NCI-H2196 treated with DMSO at 0.1 percent for 48 hours (cell line): ENCODE data around the gene DCDC2.
"Not testable (repeated sequence)": the region's sequence is repeated elsewhere in the genome, so short reads cannot be mapped to it uniquely, and the experiment has no call there.

Experiments
- DNase-seq: peaks from one replicate; lab custom pipeline; 2025; ENCODE audit not compliant: unreplicated experiment; lab: John Stamatoyannopoulos, UW

The DCDC2 gene

DNA sequence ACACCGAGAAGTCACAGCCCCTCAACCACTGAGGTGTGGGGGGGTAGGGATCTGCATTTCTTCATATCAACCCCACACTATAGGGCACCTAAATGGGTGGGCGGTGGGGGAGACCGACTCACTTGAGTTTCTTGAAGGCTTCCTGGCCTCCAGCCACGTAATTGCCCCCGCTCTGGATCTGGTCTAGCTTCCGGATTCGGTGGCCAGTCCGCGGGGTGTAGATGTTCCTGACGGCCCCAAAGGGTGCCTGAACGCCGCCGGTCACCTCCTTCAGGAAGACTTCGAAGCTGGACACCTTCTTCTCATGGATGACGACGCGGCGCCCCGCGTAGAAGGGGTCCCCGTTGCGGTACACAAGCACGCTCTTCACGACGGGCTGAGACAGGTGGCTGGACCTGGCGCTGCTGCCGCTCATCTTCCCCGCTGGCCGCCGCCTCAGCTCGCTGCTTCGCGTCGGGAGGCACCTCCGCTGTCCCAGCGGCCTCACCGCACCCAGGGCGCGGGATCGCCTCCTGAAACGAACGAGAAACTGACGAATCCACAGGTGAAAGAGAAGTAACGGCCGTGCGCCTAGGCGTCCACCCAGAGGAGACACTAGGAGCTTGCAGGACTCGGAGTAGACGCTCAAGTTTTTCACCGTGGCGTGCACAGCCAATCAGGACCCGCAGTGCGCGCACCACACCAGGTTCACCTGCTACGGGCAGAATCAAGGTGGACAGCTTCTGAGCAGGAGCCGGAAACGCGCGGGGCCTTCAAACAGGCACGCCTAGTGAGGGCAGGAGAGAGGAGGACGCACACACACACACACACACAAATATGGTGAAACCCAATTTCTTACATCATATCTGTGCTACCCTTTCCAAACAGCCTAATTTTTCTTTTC, at the start of gene DCDC2:
Gene DCDC2, minus strand, starts transcription at position 724 of the 883 bp plus-strand sequence. Its CDS starts 309 bp downstream, at position 415.
- DNase-seq, result no peak

DNA sequence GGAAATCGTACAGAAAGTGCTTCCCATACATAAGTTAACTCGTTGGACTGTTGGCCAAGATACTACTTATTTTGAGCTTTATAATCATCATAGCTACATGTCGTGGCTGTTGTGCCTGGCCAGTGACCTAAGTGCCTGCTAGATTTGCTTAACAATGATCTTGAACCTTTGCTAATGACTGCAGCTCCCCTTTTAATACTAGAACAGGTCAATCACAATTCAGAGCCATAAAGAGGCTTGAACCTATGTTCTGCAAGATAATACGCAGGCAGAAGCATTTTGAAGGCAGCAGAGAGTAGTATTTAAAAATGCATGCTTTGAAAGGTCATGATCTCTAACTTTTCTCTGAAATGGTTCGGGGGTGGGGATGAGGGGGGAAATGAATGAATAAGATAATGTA, 47.4 kb upstream of the DCDC2 start:
- no peak for DNase-seq

DNA sequence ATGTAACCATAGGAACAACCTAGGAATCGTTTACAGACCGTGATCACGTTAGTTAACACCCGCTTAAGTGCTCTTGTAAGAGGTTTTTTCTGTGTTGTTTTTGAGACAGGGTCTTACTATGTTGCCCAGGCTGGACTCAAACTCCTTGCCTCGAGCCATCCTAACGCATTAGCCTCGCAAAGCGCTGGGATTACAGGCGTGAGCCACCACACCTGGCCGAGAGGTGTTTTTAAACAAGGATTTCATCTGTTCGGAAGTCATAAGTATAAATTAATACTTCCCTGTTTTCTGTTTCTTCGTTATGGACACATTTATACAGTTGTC, 45.6 kb upstream of the DCDC2 start:
- no peak for DNase-seq

DNA sequence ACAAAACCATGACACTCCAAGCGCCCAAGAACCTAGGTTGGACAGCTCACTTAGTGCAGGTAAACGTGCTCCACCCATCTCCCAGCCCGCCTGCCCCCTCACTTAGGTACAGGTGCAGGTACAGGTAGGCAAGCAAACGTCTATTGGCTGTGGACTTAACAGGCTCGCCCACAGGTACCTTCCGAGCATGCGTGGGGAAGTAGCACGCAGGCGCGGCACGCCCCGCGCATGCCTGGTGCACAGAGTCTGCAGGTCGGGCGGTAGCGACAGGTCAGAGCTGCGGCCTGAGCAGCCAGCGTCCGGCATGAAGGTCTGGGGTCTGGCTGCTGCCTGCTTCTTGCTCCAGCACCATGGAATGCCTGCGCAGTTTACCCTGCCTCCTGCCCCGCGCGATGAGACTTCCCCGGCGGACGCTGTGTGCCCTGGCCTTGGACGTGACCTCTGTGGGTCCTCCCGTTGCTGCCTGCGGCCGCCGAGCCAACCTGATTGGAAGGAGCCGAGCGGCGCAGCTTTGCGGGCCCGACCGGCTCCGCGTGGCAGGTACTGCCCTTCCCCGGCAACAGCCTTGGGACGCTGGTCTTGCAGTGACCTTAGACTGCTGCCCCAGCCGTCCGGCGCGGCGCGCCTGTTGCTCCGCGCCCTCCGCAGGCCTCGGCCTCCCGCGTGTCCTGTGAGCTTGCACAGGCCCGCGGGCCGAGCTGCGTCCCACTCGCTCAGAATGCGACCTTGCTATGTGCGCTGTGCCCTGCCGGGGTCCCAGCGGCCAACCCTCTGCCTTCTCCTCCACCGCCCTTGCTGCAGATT, 45.0 kb upstream of the DCDC2 start, which contains the start of gene MRS2:
Gene MRS2, plus strand, starts transcription at position 240 of the 804 bp plus-strand sequence. Its CDS starts 111 bp downstream, at position 351.
- DNase-seq, result peak; percentile 89

DNA sequence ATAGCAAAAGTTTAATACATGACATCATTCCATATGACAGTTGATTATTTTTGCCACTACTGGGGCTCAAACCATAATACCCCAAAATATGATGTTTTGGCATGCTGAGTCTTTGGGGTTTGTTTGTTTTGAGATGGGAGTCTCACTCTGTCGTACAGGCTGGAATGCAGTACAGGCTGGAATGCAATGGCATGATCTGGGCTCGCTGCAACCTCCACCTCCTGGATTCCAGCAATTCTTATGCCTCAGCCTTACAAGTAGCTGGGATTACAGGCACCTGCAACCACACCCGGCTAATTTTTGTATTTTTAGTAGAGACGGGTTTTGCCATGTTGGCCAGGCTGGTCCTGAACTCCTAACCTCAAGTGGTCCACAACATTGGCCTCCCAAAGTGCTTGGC, 43.6 kb upstream of the DCDC2 start:
- no peak for DNase-seq

DNA sequence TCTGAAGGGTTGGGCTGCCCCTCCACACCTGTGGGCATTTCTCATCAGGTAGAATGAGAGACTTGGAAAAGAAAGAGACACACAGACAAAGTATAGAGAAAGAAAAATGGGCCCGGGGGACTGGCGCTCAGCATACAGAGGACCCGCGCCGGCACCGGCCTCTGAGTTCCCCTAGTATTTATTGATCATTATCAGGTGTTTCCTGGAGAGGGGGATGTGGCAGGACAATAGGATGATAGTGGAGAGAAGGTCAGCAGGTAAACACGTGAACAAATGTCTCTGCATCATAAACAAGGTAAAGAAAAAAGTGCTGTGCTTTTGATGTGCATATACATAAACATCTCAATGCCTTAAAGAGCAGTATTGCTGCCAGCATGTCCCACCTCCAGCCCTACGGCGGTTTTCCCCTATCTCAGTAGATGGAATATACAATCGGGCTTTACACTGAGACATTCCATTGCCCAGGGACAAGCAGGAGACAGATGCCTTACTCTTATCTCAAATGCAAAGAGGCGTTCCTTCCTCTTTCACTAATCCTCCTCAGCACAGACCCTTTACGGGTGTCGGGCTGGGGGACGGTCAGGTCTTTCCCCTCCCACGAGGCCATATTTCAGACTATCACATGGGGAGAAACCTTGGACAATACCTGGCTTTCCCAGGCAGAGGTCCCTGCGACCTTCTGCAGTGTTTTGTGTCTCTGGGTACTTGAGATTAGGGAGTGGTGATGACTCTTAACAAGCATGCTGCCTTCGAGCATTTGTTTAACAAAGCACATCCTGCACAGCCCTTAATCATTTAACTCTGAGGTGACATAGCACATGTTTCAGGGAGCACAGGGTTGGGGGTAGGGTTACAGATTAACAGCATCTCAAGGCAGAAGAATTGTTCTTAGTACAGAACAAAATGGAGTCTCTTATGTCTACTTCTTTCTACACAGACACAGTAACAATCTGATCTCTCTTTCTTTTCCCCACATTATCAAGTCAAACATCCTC, 42.5 kb upstream of the DCDC2 start:
- not testable (repeated sequence) for DNase-seq

DNA sequence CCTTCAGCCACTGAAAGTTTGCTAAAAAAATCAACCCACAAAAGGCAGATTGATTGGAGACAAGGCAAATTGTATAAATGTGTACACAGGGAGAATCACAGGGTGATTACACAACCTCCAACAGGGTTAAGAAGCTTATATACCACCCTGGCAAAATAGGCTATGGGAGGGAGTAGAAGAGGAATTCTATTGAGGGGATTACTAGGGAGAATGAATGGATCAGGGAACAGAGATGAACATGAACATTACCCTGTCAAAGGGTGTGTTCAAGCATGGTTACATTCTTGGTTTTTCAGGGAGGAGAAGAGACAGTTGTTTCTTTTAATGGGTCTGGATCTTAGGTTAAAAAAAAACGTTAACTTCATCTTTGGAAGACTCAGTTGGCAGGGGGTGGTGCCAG, 39.8 kb upstream of the DCDC2 start:
- DNase-seq, result no peak

DNA sequence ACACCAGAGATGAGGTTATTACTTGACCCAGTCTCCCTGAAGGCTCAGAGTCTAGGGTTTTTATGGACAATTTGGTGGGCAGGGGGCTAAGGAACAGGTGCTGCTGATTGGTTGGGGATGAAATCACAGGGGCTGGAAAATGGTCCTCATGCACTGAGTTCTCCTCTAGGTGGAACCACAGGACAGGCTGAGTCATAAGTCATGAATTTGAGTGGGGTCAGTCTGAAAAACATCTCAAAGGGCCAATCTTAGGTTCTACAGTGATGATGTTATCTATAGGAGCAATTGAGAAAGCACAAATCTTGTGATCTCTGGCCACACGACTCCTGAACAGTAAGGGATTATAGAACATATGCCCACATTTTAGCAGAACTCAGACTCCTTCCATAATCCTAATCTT, 39.0 kb upstream of the DCDC2 start:
- DNase-seq, result no peak

DNA sequence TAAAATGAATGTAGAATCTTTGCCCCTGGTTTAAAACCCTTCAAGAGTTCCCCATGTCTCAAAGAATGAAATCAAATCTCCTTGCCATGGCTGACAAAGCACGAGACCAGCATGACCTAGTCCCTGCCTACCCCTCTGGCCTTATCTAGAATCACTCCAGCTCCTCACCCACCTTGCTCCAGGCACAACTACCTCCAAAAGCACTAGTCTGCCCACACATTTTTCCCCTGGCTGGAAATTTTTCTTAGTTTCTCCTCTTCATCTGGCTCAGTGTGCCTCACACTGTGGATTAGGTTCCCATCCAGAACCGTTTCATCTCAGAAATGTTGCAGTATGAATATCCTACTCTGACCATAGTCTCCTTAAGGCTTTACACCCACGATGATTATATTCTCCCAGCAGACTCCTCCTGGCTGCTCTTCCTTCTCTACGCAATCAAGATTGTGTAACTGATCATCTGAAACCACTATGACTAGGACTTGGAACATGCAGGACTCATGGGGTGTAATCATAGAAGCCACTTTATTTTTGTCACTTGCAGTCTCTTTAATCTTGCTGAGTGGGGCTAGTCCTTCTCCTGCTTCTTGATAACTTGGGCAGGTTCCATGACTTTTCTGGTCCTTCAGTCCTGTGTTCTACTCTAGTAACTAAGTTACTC, 37.0 kb upstream of the DCDC2 start:
- no peak for DNase-seq

DNA sequence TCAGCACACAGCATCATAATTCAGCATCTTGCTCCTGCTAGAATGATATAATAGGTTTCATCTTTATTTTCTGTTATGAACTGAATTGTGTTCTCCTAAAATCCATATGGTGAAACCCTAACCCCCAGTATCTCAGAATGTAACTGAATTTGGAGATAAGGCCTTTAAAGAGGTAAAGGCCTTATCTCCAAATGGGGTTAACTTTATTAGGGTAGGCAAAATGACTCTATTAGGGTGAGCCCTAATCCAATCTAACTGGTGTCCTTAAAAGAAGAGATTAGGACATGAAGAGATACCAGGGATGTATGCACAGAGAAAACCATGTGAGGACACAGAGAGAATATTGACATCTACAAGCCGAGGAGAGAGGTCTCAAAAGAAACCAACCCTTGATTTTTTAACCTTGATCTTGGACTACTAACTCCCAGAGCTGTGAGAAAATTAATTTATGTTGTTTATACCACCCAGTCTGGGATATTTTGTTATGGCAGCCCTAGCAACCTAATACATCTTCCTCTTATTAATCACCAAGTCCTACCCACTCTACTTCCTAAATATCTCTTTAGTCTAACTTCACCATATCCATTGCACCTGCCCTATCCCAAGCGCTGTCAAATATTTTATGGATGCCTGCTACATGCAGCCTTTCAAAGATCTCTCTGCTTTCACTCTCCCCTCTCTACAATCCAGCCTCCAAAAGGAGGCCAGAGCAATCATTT, 36.4 kb upstream of the DCDC2 start:
- no peak for DNase-seq

DNA sequence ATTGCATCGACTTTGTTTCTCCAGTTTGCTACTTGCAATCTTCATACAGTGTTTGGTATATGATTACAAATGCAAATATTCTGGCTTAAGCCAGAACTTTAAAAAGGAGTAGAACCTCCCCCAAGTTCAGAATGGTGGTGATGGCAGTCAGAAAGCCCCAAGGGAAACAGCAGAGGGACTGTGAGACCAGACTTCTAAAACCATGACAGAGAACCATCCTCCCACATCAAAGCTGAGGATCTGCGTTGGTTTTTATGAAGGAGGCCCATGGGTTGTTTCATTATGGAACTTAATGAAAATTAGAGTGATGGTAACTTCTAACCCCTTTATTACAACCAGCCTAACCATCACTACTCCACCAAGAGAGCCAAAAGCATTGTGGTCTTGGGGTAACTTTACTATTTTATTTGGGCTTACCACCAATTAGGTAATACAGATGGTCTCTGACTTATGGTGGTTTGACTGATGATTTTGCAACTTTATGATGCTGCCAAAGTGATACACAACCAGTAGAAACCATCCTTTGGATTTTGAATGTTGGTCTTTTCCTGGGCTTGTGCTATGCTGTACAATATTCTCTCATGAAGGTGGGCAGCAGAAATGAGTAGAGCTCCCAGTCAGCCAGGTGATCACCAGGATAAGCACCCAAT, 34.0 kb upstream of the DCDC2 start:
- no peak for DNase-seq

DNA sequence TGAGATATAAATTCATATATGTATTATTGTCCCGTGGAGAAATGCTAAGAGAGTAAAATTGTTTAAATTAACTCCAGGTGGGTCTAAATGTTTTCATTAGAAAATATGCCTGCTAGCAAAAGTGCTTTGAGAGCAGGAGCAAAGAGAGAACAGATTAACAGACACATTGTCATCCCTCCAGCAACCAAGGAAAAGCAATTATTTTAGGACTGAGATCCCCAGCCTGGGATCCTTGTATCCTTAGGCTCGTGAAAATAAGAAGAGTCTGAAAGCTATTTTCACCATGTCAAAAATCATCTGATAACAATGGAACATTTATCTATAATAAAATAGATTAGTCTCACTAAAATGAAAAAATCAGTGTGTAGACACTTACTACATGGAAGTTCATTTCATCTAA, 33.3 kb upstream of the DCDC2 start:
- DNase-seq, result no peak

DNA sequence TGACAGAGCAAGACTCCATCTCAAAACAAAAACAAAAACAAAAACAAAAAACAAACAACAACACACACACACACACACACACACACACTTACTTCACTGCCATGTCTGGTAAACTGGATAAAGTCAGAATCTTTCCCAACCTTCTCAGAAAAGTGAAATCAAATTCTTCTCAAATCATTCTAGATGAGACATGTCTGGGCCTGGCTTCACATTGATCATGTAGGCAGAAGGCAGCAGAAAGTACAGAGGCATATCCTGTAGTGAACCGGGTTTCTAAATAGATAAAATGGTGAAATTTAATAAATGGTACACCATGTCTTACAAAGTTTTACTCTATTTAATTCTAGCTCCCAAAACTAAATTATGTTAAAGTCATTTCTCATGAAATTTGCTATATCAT, 30.0 kb upstream of the DCDC2 start:
- no peak for DNase-seq

DNA sequence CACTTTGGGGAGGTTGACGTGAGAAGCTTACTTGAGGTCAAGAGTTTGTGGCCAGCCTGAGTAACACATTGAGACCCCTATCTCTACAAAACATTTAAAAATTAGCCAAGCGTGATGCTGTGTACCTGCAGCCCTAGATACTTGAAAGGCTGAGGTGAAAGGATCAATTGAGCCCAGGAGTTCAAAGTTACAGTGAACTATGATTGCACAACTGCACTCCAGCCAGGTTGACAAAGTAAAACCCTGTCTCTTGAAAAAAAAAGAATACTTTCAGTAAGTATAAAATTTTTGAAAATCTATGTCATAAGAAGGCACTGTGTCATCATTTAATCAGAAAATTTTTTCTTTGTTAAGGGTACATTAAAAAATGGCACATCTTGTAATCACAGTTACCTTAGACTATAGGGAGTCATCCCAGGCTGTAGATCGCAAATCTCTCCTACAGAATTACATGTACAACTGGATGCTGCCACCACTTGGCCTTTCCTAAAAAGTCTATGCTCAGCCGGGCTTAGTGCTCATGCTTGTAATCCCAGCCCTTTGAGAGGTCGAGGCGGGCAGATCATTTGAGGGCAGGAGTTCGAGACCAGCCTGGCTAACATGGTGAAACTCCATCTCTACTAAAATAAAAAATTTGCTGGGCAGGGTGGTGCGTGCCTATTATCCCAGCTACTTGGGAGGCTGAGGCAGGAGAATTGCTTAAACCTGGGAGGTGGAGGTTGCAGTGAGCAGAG, 27.8 kb upstream of the DCDC2 start:
- no peak for DNase-seq

DNA sequence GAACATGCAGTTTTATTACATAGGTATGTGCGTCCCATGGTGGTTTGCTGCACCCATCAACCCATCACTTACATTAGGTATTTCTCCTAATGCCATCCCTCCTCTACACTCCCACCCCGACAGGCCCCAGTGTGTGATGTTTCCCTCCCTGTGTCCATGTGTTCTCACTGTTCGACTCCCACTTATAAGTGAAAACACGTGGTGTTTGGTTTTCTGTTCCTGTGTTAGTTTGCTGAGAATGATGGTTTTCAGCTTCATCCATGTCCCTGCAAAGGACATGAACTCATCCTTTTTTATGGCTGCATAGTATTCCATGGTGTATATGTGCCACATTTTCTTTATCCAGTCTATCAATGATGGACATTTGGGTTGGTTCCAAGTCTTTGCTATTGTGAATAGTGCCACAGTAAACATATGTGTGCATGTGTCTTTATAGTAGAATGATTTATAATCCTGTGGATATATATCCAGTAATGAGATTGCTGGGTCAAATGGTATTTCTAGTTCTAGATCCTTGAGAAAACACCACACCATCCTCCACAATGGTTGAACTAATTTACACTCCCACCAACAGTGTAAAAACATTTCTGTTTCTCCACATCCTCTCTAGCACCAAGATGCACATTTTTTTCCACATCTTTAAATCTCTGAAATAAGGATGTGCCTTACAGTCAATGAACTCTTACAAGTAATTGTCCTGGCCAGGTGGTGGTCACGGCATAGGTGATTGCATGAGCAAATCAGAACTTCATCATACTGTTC, 26.7 kb upstream of the DCDC2 start:
- not testable (repeated sequence) for DNase-seq

DNA sequence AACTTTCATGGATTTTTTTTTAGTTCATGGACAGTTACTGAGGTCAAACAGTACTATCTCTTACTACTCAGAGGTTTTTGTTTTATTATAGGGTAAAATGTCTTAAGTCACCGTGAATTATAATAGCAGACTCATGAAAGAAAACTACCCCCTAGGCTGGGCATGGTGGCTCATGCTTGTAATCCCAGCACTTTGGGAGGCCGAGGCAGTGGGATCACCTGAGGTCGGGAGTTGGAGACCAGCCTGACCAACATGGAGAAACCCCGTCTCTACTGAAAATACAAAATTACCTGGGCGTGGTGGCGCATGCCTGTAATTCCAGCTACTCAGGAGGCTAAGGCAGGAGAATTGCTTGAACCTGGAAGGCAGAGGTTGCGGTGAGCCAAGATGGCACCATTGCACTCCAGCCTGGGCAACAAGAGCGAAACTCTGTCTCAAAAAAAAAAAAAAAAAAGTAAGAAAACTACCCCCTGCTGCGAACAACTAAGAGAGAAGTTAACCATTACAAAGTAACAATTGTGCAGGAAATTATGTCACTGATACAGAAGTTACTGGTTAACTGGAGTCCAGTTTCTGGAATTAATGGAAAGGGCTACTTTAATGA, 25.1 kb upstream of the DCDC2 start:
- DNase-seq, result not testable (repeated sequence)

DNA sequence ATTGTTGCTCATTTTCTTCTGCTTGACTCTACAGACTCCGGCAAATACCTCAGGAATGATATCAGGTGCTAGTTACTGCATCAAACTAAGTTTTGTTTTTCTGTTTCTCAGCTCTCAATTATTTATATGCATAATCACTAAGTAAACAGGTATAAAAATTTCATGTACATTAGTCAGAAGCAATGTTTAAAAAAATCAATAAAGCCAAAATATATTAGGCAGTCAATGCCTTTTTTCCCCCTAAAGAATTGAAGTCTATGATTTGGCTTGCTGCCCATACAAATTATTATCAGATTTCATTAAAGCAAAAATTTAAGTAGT, 24.3 kb upstream of the DCDC2 start:
- no peak for DNase-seq
